HG03097 (cell line): ENCODE data around the gene TALDO1.

Experiments
- ATAC-seq: cut with Tn5 transposase; IDR thresholded peaks from one replicate; pipeline ENCODE4 v1.9.1; 2021; ENCODE audit not compliant: unreplicated experiment, low FRiP score

Gene TALDO1

GRCh38 chr11:786235-787083 lies 39.2 kb downstream of the TALDO1 start:
- ATAC-seq, result no peak

GRCh38 chr11:787084-787675 lies 39.9 kb downstream of the TALDO1 start:
- no peak for ATAC-seq

- ATAC-seq, result no peak
Measured at GRCh38 chr11:788009-788640, 40.9 kb downstream of the TALDO1 start.

GRCh38 chr11:788953-789940 lies 42.0 kb downstream of the TALDO1 start:
- no peak for ATAC-seq

GRCh38 chr11:789943-790342 lies 42.7 kb downstream of the TALDO1 start, which contains the start of gene CEND1:
CEND1 (minus strand) TSS chr11:790090; CDS start chr11:788576, 1,514 bp downstream.
- ATAC-seq, result no peak

- ATAC-seq, result no peak
Measured at GRCh38 chr11:790721-791564, 43.7 kb downstream of the TALDO1 start.

- ATAC-seq, result no peak
Measured at GRCh38 chr11:791658-792534, 44.6 kb downstream of the TALDO1 start.

GRCh38 chr11:792535-792821 lies 45.2 kb downstream of the TALDO1 start:
- ATAC-seq, result no peak

GRCh38 chr11:792873-793272 lies 45.6 kb downstream of the TALDO1 start:
- no peak for ATAC-seq

- no peak for ATAC-seq
Measured at GRCh38 chr11:793556-793955, 46.3 kb downstream of the TALDO1 start.

- no peak for ATAC-seq
Measured at GRCh38 chr11:794013-794765, 46.9 kb downstream of the TALDO1 start.

- no peak for ATAC-seq
Measured at GRCh38 chr11:794766-795633, 47.7 kb downstream of the TALDO1 start.

- ATAC-seq, result no peak
Measured at GRCh38 chr11:795634-796564, 48.6 kb downstream of the TALDO1 start.

GRCh38 chr11:796565-797295 lies 49.5 kb downstream of the TALDO1 start:
- ATAC-seq, result no peak

- peak; percentile 27 for ATAC-seq
Measured at GRCh38 chr11:797296-798092, 50.2 kb downstream of the TALDO1 start.
